Measurements from ENCODE around the gene NTM.
"Not testable (repeated sequence)": the region's sequence is repeated elsewhere in the genome, so short reads cannot be mapped to it uniquely, and the experiment has no call there.

The NTM gene

DNA sequence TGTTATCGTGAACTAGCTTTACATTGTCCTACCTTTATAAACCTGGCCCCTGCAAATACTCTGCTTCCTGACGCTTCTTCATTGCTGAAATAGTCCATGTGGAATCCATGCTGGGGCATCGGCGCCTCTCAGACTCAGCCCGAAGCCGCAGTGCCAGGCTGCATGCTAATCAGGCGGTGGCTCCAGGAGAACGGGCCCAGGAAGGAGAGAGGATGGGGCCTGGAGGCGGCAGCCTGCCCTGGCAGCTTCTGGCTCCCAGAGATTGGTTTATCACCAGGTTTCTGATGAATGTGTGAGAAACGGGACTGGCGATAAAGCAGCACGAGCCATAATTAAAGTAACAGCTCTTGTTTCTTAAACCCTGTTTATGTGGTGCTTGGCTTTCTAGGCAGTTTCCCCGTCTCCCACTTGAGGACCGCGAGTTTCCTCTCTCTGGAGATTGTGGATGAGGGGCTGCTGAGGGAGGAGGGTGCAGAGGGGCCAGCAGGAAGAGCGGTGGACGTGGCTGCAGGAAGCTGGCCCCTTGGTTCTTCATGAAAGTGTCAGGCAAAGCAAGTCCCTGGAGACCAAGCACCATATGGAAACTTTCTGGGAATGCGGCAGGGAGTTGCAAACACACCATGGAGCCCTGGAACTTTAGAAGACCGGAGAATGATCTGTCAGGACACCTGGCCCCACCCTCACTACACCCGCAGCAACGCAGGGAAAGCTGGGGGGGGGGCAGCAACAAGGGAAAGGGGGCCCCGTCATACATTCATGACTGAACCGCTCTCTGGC is 93.4 kb downstream of the NTM start:
- no peak for DNase-seq (ENCODE audit: low read depth)

DNA sequence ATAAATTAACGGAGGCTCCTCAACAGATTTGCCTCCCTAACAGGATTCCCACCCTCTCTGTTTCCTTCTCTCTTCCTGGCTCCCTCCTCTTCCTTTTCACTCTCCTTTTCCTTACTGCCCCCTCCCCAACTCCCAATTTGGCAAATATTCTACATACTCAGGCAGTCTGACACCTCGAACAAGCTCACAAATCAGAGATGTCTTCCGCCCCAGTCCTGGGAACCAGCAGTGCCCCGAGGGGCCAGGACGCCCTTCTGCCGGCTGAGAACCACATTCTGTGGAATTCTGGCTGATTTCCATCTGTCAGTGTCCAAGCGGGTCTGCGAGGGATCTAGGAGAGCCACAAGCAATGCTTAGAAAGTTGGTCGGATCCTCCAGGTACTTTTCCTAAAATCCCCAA is 94.0 kb downstream of the NTM start:
- no peak for DNase-seq (ENCODE audit: low read depth)

GRCh38 chr11:131465039-131465438 is 94.6 kb downstream of the NTM start:
- no peak for DNase-seq (ENCODE audit: low read depth)

GRCh38 chr11:131465746-131466145 is 95.3 kb downstream of the NTM start:
- no peak for DNase-seq (ENCODE audit: low read depth)

- no peak for DNase-seq (ENCODE audit: low read depth)
Observed at GRCh38 chr11:131467645-131468394, 97.4 kb downstream of the NTM start.

DNA sequence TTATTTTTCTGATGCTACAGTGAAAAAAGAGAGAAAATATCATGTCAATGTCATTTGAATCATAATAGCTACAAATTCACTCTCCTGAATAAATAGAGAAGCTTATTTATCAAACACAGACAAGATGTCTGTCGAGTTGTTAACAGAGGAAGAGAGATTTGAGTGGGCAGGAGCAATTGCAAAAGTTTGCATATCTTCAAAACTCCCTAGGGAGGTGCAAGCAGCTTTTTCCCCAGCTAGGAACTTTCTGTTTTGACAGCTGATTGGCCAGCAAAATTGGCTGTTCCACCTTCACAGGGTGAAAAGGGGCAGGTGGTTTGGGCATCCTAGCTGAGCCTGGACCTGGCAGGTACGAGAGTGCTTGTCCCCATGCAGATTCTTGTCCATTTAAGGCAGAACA is 98.2 kb downstream of the NTM start:
- no peak for DNase-seq (ENCODE audit: low read depth)

DNA sequence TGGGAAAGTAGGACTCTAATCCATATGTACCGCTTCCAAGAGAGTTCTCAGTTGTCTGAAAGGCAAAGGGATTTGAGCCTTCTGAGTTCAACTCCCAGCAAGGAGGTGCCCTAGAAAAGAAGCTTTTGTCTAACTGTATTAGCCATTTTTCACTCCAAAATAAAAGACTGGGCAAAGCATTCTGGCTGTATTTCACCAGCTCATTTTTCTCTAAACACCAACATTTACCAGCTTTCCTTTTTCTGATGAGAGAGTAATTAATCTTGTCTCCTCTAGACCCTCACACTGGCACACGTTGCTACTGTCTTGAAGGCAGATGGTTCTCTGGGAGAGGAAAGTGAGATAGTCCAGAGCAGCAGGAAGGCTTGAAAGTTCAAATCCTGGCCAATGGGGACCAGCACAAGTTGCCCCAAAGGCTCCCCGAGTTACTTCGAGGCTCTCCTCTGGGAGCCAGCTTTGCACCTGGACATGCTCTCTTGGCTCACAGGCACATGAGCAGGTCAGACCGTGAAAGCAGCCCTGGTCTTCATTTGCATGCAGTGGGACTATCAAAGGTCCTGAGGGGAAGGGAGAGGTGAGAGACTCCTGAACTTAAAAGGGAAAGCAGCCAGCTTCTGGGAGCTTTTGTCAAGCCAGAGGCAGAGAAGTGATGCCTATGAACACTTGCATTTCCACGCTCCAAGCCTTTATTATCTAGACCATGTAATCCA is 100.0 kb downstream of the NTM start:
- DNase-seq (ENCODE audit: low read depth): no peak

DNA sequence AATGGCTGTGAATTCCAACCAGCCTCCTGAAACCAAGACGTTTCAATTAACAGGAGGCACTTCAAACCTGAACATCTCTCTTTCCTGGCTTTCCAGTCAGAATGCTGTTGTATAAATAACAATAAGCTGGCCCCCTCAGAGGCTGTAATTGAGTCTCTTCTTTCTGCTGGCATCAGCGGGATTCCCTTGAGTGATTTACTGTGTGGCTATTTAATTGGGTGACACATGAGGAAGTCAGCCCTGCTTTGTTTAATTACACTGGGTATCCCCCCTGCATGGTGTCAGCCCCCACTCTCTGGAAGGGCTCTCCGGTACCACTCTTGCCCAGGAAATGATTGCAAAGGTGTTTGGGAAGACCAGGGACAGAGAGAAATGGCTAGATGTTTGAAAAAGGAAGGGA is 101.6 kb downstream of the NTM start:
- DNase-seq (ENCODE audit: low read depth): no peak

DNA sequence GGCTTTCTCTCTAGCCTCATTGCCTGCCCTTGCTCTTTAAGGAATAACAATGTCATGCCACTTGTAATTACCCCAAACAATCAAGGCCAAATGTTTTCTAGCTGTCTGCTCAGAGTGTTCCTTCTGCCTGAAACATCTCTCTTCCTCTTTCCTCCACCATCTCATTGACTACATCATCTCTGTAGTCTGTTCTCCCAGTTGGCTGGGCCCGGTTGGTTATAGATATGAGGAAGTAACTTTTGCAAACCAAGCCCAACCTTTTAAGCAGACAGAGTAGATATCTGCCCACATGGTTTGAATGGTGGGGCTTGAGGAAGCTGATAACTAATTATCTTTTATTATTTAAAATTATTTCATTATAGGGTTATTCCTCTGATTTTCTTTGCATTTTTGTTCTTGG is 104.5 kb downstream of the NTM start:
- no peak for DNase-seq (ENCODE audit: low read depth)

GRCh38 chr11:131476266-131476665 is 105.9 kb downstream of the NTM start:
- no peak for DNase-seq (ENCODE audit: low read depth)

GRCh38 chr11:131478341-131478740 is 107.9 kb downstream of the NTM start:
- DNase-seq (ENCODE audit: low read depth): no peak

DNA sequence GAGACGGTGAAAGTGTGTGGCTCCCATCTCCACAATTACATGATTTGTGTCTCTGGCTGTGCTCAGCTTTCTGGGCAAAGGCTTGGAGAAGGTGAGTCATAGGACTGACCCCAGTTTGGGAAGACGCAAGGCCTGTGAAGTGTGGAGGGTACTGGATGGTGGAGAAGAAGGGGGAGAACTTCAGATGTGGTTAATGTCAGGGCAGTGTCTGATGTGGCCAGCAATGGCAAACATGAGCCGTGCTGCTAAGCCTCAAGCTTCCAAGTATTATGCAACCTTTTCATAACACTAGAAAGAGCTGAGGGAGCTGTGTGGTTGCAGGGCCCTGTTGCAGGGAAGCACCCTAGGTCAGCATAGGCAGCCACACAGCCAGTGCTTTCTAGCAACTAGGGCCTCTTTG is 110.9 kb downstream of the NTM start:
- no peak for DNase-seq (ENCODE audit: low read depth)

- no peak for DNase-seq (ENCODE audit: low read depth)
Observed at GRCh38 chr11:131481971-131482370, 111.6 kb downstream of the NTM start.

- DNase-seq (ENCODE audit: low read depth): no peak
Observed at GRCh38 chr11:131483453-131483852, 113.0 kb downstream of the NTM start.

DNA sequence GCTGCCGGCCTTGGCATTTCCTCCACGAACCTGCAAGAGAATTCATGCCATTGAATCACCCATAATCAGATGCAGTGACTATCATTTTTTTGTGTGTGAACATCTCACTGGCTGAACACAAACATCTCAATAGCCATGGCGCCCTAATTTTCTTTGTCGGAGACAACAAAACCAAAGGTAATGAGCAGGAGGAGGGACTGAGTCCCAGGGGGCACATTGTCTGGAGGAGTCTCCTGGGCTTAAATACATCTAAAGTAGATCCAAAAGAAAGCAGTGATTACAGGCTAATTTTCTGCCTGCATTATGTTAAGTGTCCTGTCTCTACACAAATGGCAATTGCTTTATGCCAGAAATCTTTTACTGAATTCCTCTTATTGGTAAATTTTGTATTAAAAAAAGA is 113.5 kb downstream of the NTM start:
- no peak for DNase-seq (ENCODE audit: low read depth)

GRCh38 chr11:131486100-131486499 is 115.7 kb downstream of the NTM start:
- DNase-seq (ENCODE audit: low read depth): no peak

- no peak for DNase-seq (ENCODE audit: low read depth)
Observed at GRCh38 chr11:131486937-131487635, 116.7 kb downstream of the NTM start.

DNA sequence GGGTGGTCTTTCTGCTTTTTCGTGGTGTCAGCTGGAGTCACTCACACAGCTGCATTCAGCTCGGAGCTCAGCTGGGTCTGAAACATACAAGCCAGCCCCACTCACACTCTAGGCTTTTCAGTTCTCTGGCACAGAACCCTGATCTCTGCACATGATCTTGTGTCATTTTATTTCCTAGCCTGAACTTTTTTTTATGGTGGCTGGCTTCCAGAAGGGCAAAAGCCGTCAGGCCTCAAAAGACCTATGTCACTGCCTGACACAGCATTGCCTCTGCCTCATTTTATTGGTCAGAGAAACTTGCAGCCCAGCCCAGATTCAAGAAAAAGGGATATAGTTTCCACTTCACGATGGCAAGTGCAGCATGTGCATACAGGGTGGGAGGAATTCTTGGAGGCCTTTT is 117.8 kb downstream of the NTM start:
- no peak for DNase-seq (ENCODE audit: low read depth)

DNA sequence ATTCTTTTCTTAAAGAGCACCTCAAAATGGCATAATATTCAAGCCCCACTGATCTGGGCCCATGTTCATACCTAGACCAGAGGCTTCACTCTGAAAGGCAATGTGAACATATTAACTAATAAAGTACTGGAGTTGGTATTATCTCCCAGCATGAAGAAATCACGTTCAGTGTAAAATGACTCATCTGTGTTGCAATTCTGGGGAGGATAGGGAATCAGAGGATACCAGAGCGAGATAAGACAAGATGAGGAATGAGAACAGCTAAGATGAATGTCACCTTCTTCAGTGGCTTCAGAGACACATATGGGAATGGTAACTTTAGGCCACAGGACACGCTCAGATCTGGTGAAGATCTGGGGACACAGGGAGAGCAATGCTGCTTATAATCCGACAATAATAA is 121.1 kb downstream of the NTM start:
- no peak for DNase-seq (ENCODE audit: low read depth)

DNA sequence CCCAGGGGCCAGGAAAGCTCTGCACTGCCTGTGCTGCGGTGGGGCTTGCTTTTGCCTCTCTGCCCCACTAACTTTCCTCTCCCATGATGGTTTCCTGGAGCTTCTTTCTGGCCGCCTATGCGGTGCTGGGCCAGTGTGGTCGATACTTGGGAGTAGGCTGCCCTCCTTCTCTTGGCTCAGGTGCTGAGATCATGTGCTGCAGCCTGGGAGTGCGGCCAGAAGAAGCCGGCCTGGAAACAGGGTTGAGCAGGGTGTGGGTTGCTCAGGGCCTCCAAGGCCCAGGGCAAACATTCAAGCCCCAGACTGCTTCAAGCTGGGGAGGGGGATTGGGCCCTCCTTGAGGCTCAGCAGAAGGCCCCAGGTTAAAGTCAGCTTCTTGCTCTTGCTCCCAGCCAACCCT is 125.0 kb downstream of the NTM start:
- no peak for DNase-seq (ENCODE audit: low read depth)

- not testable (repeated sequence) for DNase-seq (ENCODE audit: low read depth)
Observed at GRCh38 chr11:131497686-131498085, 127.3 kb downstream of the NTM start.

- no peak for DNase-seq (ENCODE audit: low read depth)
Observed at GRCh38 chr11:131498631-131499160, 128.3 kb downstream of the NTM start.
